DOHH2 (cell line): ENCODE data around the gene EXOSC1.

ENCODE experiments used
- H3F3A ChIP-seq: fragments of 200-600 bp; sonication (generic), shearing (Covaris generic); 2 replicates; pipeline ENCODE4 v1.6.0; 2016; ENCODE audit warnings: antibody characterized with exemption, mild to moderate bottlenecking; ENCODE audit not compliant: control insufficient read depth, insufficient read depth
- H3K27ac ChIP-seq: fragments of 200-600 bp; sonication (generic); 2 replicates; pipeline ENCODE4 v1.5.1; 2014; ENCODE audit warnings: low read depth, mild to moderate bottlenecking, low read length, moderate library complexity
- H3K27me3 ChIP-seq: fragments of 200-600 bp; sonication (generic); 2 replicates; pipeline ENCODE4 v1.6.1; 2014; ENCODE audit warnings: mild to moderate bottlenecking, low read length, mixed read lengths; ENCODE audit not compliant: control insufficient read depth
- H3K36me3 ChIP-seq: fragments of 200-600 bp; sonication (generic); 2 replicates; pipeline ENCODE4 v1.6.1; 2014; ENCODE audit warnings: mild to moderate bottlenecking, low read length, moderate library complexity, mixed read lengths; ENCODE audit not compliant: control insufficient read depth
- H3K4me1 ChIP-seq: fragments of 200-600 bp; sonication (generic); 2 replicates; pipeline ENCODE4 v1.6.1; 2014; ENCODE audit warnings: mild to moderate bottlenecking, low read length, mixed read lengths; ENCODE audit not compliant: control insufficient read depth
- H3K4me2 ChIP-seq: fragments of 200-600 bp; sonication (generic); 2 replicates; pipeline ENCODE4 v1.6.0; 2014; ENCODE audit warnings: mild to moderate bottlenecking, low read length, moderate library complexity
- H3K4me3 ChIP-seq: fragments of 200-600 bp; sonication (generic); 2 replicates; pipeline ENCODE4 v1.5.1; 2014; ENCODE audit warnings: mild to moderate bottlenecking, low read length, mixed read lengths
- H3K79me2 ChIP-seq: fragments of 200-600 bp; sonication (generic); 2 replicates; pipeline ENCODE4 v1.6.1; 2014; ENCODE audit warnings: mild to moderate bottlenecking, low read length, mixed read lengths; ENCODE audit not compliant: control insufficient read depth
- H3K9me2 ChIP-seq: fragments of 200-600 bp; sonication (generic); replicated peaks from 2 replicates; pipeline ENCODE4 v1.6.1; 2014; ENCODE audit warnings: mild to moderate bottlenecking, low read length, mixed read lengths; ENCODE audit not compliant: control insufficient read depth
- H3K9me3 ChIP-seq: fragments of 200-600 bp; sonication (generic); 2 replicates; pipeline ENCODE4 v1.6.1; 2014; ENCODE audit warnings: antibody characterized with exemption, low read length, mixed read lengths; ENCODE audit not compliant: control insufficient read depth, insufficient read depth
- H4K20me1 ChIP-seq: fragments of 200-600 bp; sonication (generic); 2 replicates; pipeline ENCODE4 v1.6.0; 2014; ENCODE audit warnings: low read depth, mild to moderate bottlenecking, antibody characterized with exemption, low read length, moderate library complexity; ENCODE audit not compliant: control insufficient read depth, insufficient read depth
- CTCF ChIP-seq: fragments of 200-600 bp; sonication (generic); IDR thresholded peaks from one replicate; pipeline ENCODE4 v1.5.1; 2014; ENCODE audit warnings: antibody characterized with exemption, mild to moderate bottlenecking, low read depth, low read length; ENCODE audit not compliant: poor library complexity, severe bottlenecking
- EZH2phosphoT487 ChIP-seq: fragments of 200-600 bp; sonication (generic); IDR thresholded peaks from 2 replicates; pipeline ENCODE4 v1.6.1; 2017; ENCODE audit warnings: borderline replicate concordance, mild to moderate bottlenecking, antibody characterized with exemption, low read length, moderate library complexity, mixed read lengths

The EXOSC1 gene

GRCh38 chr10:97445722-97446639 is at the start of gene EXOSC1, which contains the start of gene ZDHHC16:
TSS of gene EXOSC1 (minus strand) at chr10:97446006. CDS start at chr10:97445985, 21 bp downstream.
TSS of gene ZDHHC16 (plus strand) at chr10:97446175. CDS start at chr10:97451676, 5,501 bp downstream.
- H4K20me1 ChIP-seq, result 0 out of 2 replicates have a peak, but pooled peaks cover 7% of the 10 kb centered on the region
- no peaks in the 10 kb centered on the region for H3K9me2 ChIP-seq
- H3K4me2 ChIP-seq, result peak within 1 kb of the TSS; percentile 93
- no peaks in the 10 kb centered on the region for H3K27me3 ChIP-seq
- H3K79me2 ChIP-seq, result peaks cover 77% of the 10 kb centered on the region
- H3K4me3 ChIP-seq, result peak within 1 kb of the TSS; percentile 96
- no peak within 1 kb of the TSS for H3K27ac ChIP-seq
- peaks cover 28% of the 10 kb centered on the region for H3K4me1 ChIP-seq
- H3F3A ChIP-seq, result no peaks in the 10 kb centered on the region
- peaks cover 44% of the 10 kb centered on the region for H3K36me3 ChIP-seq
- no peak for TF ChIP-seq EZH2phosphoT487
- TF ChIP-seq CTCF, result peak; percentile 26
- H3K9me3 ChIP-seq, result no peaks in the 10 kb centered on the region

- Histone ChIP-seq H3F3A (peaks cover 3% of the 10 kb centered on the region), H3K27ac (no peak overlapping the region), H3K4me3 (no peak overlapping the region), H3K9me2 (no peaks in the 10 kb centered on the region), H3K27me3 (peaks cover 11% of the 10 kb centered on the region), H3K79me2 (peaks cover 82% of the 10 kb centered on the region), H4K20me1 (peaks cover 32% of the 10 kb centered on the region), H3K9me3 (no peaks in the 10 kb centered on the region), H3K4me1 (peaks cover 41% of the 10 kb centered on the region), H3K4me2 (peak overlapping the region; percentile 95), H3K36me3 (peaks cover 48% of the 10 kb centered on the region)
- no peak for TF ChIP-seq CTCF
- no peak for TF ChIP-seq EZH2phosphoT487
Observed at GRCh38 chr10:97494863-97495506, 49.2 kb upstream of the EXOSC1 start.

GRCh38 chr10:97494151-97494550 is 48.3 kb upstream of the EXOSC1 start:
- Histone ChIP-seq H3K4me3 (no peak overlapping the region), H3K4me2 (no peak overlapping the region)
- TF ChIP-seq CTCF, result no peak
- no peak for TF ChIP-seq EZH2phosphoT487

More at GRCh38 chr10:97494151-97494550, 48.3 kb upstream of the EXOSC1 start:
- H3K79me2 ChIP-seq, result peaks cover 90% of the 10 kb centered on the region
- H4K20me1 ChIP-seq, result peaks cover 32% of the 10 kb centered on the region
- no peak overlapping the region for H3K27ac ChIP-seq
- peaks cover 41% of the 10 kb centered on the region for H3K4me1 ChIP-seq
- H3K27me3 ChIP-seq, result peaks cover 3% of the 10 kb centered on the region
- H3K9me3 ChIP-seq, result no peaks in the 10 kb centered on the region
- H3K36me3 ChIP-seq, result peaks cover 55% of the 10 kb centered on the region
- no peaks in the 10 kb centered on the region for H3K9me2 ChIP-seq
- H3F3A ChIP-seq, result peaks cover 3% of the 10 kb centered on the region
